Liver (tissue), 9 donors: ENCODE data around the gene NAV2. TPM values are rescaled to one million over a fixed set of nuclear protein-coding genes. Genes with fewer than 3 reads are reported as not detected.

Experiments used
- DNase-seq: peaks from one replicate; pipeline ENCODE4 v3.0.0-alpha.2; 2017; ENCODE audit warnings: low spot score
- H3K27ac ChIP-seq, 2 donors: one replicate each; pipeline ENCODE4 v1.7.0; 2013; ENCODE audit warnings: inconsistent platforms in 2 of 2, low read length in 2 of 2, control low read depth in 1 of 2, low read depth in 1 of 2, mild to moderate bottlenecking in 1 of 2
- H3K27me3 ChIP-seq, 4 donors: one replicate each; pipeline versions ENCODE4 v1.6.1 to v1.7.0; 2013; ENCODE audit warnings: low read length in 3 of 4, inconsistent platforms in 1 of 4, mild to moderate bottlenecking in 1 of 4, moderate library complexity in 1 of 4; ENCODE audit not compliant: control insufficient read depth in 4 of 4, insufficient read depth in 4 of 4
- H3K36me3 ChIP-seq, 4 donors: one replicate each; pipeline versions ENCODE4 v1.6.1 to v1.7.0; 2013; ENCODE audit warnings: low read length in 3 of 4, mild to moderate bottlenecking in 3 of 4, low read depth in 1 of 4, moderate library complexity in 1 of 4; ENCODE audit not compliant: control insufficient read depth in 4 of 4, insufficient read depth in 3 of 4
- H3K4me1 ChIP-seq, 4 donors: one replicate each; pipeline versions ENCODE4 v1.6.1 to v1.7.0; 2013; ENCODE audit warnings: low read length in 3 of 4, mild to moderate bottlenecking in 3 of 4, moderate library complexity in 1 of 4; ENCODE audit not compliant: control insufficient read depth in 4 of 4, insufficient read depth in 4 of 4
- H3K4me3 ChIP-seq, 3 donors: one replicate each; pipeline versions ENCODE4 v1.6.1 to v1.7.0; 2013; ENCODE audit warnings: low read length in 3 of 3, control low read depth in 1 of 3, low read depth in 1 of 3, mild to moderate bottlenecking in 1 of 3
- H3K9ac ChIP-seq, 2 donors: one replicate each; pipeline ENCODE4 v1.7.0; 2013; ENCODE audit warnings: low read length in 2 of 2, mild to moderate bottlenecking in 2 of 2, moderate library complexity in 2 of 2, control low read depth in 1 of 2, low read depth in 1 of 2
- H3K9me3 ChIP-seq, 4 donors: one replicate each; pipeline versions ENCODE4 v1.6.1 to v1.7.0; 2013; ENCODE audit warnings: low read length in 3 of 4; ENCODE audit not compliant: control insufficient read depth in 4 of 4
- ATF3 ChIP-seq: IDR thresholded peaks from 2 replicates; pipeline ENCODE4 v1.6.1; 2016; ENCODE audit warnings: antibody characterized with exemption
- CTCF ChIP-seq: fragments of 150-350 bp; IDR thresholded peaks from 2 replicates; pipeline ENCODE4 v1.5.1; 2017; ENCODE audit warnings: improper control_type of control experiment, low read depth, low read length; ENCODE audit not compliant: missing input control
- EGR1 ChIP-seq, 2 donors: IDR thresholded peaks; 2 replicates each; pipeline ENCODE4 v1.6.1; 2016 to 2018; ENCODE audit warnings: antibody characterized with exemption in 2 of 2, low read depth in 2 of 2
- FOXA1 ChIP-seq: IDR thresholded peaks from 2 replicates; pipeline ENCODE4 v1.6.1; 2016; ENCODE audit warnings: antibody characterized with exemption
- FOXA2 ChIP-seq: IDR thresholded peaks from 2 replicates; pipeline ENCODE4 v1.6.1; 2016; ENCODE audit warnings: antibody characterized with exemption
- GABPA ChIP-seq, 2 donors: IDR thresholded peaks in 1 of 2; conservative IDR thresholded peaks in 1 of 2; 2 replicates each; pipeline ENCODE4 v1.6.1; 2016; ENCODE audit warnings: antibody characterized with exemption in 2 of 2, mild to moderate bottlenecking in 1 of 2, moderate library complexity in 1 of 2
- HNF4A ChIP-seq, 2 donors: conservative IDR thresholded peaks; 2 replicates each; pipeline ENCODE4 v1.6.1; 2016; ENCODE audit warnings: antibody characterized with exemption in 2 of 2, mild to moderate bottlenecking in 2 of 2
- JUND ChIP-seq, 2 donors: IDR thresholded peaks; 2 replicates each; pipeline ENCODE4 v1.6.1; 2016; ENCODE audit warnings: antibody characterized with exemption in 2 of 2
- MAX ChIP-seq: IDR thresholded peaks from 2 replicates; pipeline ENCODE4 v1.6.1; 2016; ENCODE audit warnings: antibody characterized with exemption
- NR2F2 ChIP-seq: IDR thresholded peaks from 2 replicates; pipeline ENCODE4 v1.6.1; 2016; ENCODE audit warnings: antibody characterized with exemption
- RAD21 ChIP-seq, 2 donors: IDR thresholded peaks; 2 replicates each; pipeline ENCODE4 v1.6.1; 2016; ENCODE audit warnings: antibody characterized with exemption in 2 of 2, mild to moderate bottlenecking in 2 of 2
- REST ChIP-seq: IDR thresholded peaks from 2 replicates; pipeline ENCODE4 v1.6.1; 2016; ENCODE audit warnings: antibody characterized with exemption, mild to moderate bottlenecking
- RXRA ChIP-seq, 2 donors: IDR thresholded peaks; 2 replicates each; pipeline ENCODE4 v1.6.1; 2017 to 2018; ENCODE audit warnings: antibody characterized with exemption in 2 of 2, mild to moderate bottlenecking in 1 of 2
- SP1 ChIP-seq: IDR thresholded peaks from 2 replicates; pipeline ENCODE4 v1.6.1; 2018; ENCODE audit warnings: antibody characterized with exemption, mild to moderate bottlenecking
- TAF1 ChIP-seq: conservative IDR thresholded peaks from 2 replicates; pipeline ENCODE4 v1.6.1; 2016; ENCODE audit warnings: antibody characterized with exemption, mild to moderate bottlenecking
- YY1 ChIP-seq: IDR thresholded peaks from 2 replicates; pipeline ENCODE4 v1.6.1; 2016; ENCODE audit warnings: antibody characterized with exemption, mild to moderate bottlenecking
- ZBTB33 ChIP-seq: IDR thresholded peaks from 2 replicates; pipeline ENCODE4 v1.6.1; 2016; ENCODE audit warnings: antibody characterized with exemption
- WGBS: extraction: QIAGEN DNeasy Blood & Tissue Kit; methylation state at CpG from one replicate; pipeline ENCODE4 v1.1.7; 2013; 5-methylcytosine and 5-hydroxymethylcytosine counted together
- polyA plus RNA-seq, 2 donors: library from polyadenylated mRNA; stranded (reverse) in 1 of 2; unstranded in 1 of 2; fragments of 200-250 nt in 1 of 2; fragments of >200 nt in 1 of 2; fragmentation: Nextera tagmentation in 1 of 2; extraction: Ambion mirVana in 1 of 2; gene quantifications; one replicate each; pipeline versions ENCODE4 v1.2.1 to v1.2.3, GENCODE V29; 2013 to 2015
- total RNA-seq, 2 donors: library from RNA; depleted of rRNA; stranded (reverse); fragments of >200 nt; gene quantifications; one replicate each; pipeline ENCODE4 v1.2.3, GENCODE V29; 2014
- donor health status: healthy.
- donor health status: healthy.
- donor health status: healthy.
- donor health status: healthy.
- donor health status: healthy.

Gene NAV2
- total and polyA plus RNA-seq, 4 donors: 6.3 to 20.5 (median 11.6) TPM

GRCh38 chr11:20013346-20014066 is 300.9 kb downstream of the NAV2 start:
- peak overlapping the region in 1 of 2 donors; percentile 2 for H3K9ac ChIP-seq
- H3K27ac ChIP-seq: peak overlapping the region; percentile 70 to 75
- no peaks in the 10 kb centered on the region for H3K27me3 ChIP-seq
- peaks cover 15 to 32% (median 20%) of the 10 kb centered on the region in 4 donors for H3K4me1 ChIP-seq
- H3K4me3 ChIP-seq: no peak overlapping the region
- H3K9me3 ChIP-seq: no peaks in the 10 kb centered on the region
- H3K36me3 ChIP-seq: no peaks in the 10 kb centered on the region
- no peak for DNase-seq
- WGBS: 56% methylated on average over 7 of the region's 7 CpGs
- TF ChIP-seq FOXA1 (no peak), FOXA2 (peak; percentile 47), ZBTB33 (peak; percentile 38), JUND (IDR thresholded peaks at IDR 0.05) (peak in 1 of 2 donors; percentile 62), TAF1 (no peak), MAX (no peak), NR2F2 (no peak), YY1 (peak; percentile 47), HNF4A (conservative IDR thresholded peaks at IDR 0.05) (peak; percentile 46 to 59), ATF3 (no peak), EGR1 (IDR thresholded peaks at IDR 0.05; ENCODE audit: low read depth in 2 of 2) (no peak), CTCF (no peak), REST (peak; percentile 64), RXRA (IDR thresholded peaks at IDR 0.05) (peak in 1 of 2 donors; percentile 63), GABPA (IDR thresholded peaks at IDR 0.05 in 1 of 2, conservative IDR thresholded peaks at IDR 0.05 in 1 of 2) (no peak), RAD21 (IDR thresholded peaks at IDR 0.05) (peak in 1 of 2 donors; percentile 32), SP1 (peak; percentile 47)
